IMR-90 (cell line): ENCODE measurements around the gene DKK2.

Experiments
- BHLHE40 ChIP-seq: fragments of 150-350 bp; IDR thresholded peaks from 2 replicates; pipeline ENCODE4 v1.6.1; 2016; ENCODE audit warnings: mild to moderate bottlenecking, low read depth, low read length
- CEBPB ChIP-seq: IDR thresholded peaks from 2 replicates; pipeline ENCODE4 v1.6.1; 2012; ENCODE audit warnings: low read depth, low read length, improper control_type of control experiment
- CHD1 ChIP-seq: IDR thresholded peaks from 2 replicates; pipeline ENCODE4 v1.6.1; 2012; ENCODE audit warnings: low read depth, low read length, improper control_type of control experiment
- FOS ChIP-seq: fragments of 150-350 bp; IDR thresholded peaks from 2 replicates; pipeline ENCODE4 v1.6.1; 2016; ENCODE audit warnings: low read depth, low read length
- MAFK ChIP-seq: IDR thresholded peaks from 2 replicates; pipeline ENCODE4 v1.6.1; 2012; ENCODE audit warnings: low read depth, low read length, improper control_type of control experiment
- MAZ ChIP-seq: IDR thresholded peaks from 2 replicates; pipeline ENCODE4 v1.6.1; 2012; ENCODE audit warnings: low read depth, mild to moderate bottlenecking, low read length, improper control_type of control experiment, moderate library complexity, borderline replicate concordance
- MXI1 ChIP-seq: IDR thresholded peaks from 2 replicates; pipeline ENCODE4 v1.6.1; 2012; ENCODE audit warnings: low read depth, mild to moderate bottlenecking, low read length, moderate library complexity, borderline replicate concordance
- POLR2A ChIP-seq: IDR thresholded peaks from 2 replicates; pipeline ENCODE4 v1.6.1; 2012; ENCODE audit warnings: mild to moderate bottlenecking, low read depth, low read length
- RCOR1 ChIP-seq: IDR thresholded peaks from 2 replicates; pipeline ENCODE4 v1.6.1; 2012; ENCODE audit warnings: mild to moderate bottlenecking, low read length, improper control_type of control experiment; ENCODE audit not compliant: insufficient replicate concordance
- RFX5 ChIP-seq: IDR thresholded peaks from 2 replicates; pipeline ENCODE4 v1.8.0; 2012; ENCODE audit warnings: low read depth, mild to moderate bottlenecking, low read length, moderate library complexity
- SMC3 ChIP-seq: fragments of 150-350 bp; IDR thresholded peaks from 2 replicates; pipeline ENCODE4 v1.6.1; 2016; ENCODE audit warnings: low read depth, mild to moderate bottlenecking, antibody characterized with exemption, low read length, moderate library complexity
- TF ChIP-seq, protein P1 (sequence below): conservative IDR thresholded peaks from 2 replicates; pipeline ENCODE4 v1.5.1; 2012; ENCODE audit warnings: mild to moderate bottlenecking, low read depth, low read length, improper control_type of control experiment
- TF ChIP-seq, protein P2 (sequence below): fragments of 150-350 bp; IDR thresholded peaks from 2 replicates; pipeline ENCODE4 v1.6.1; 2016; ENCODE audit warnings: low read depth, mild to moderate bottlenecking, low read length, moderate library complexity, borderline replicate concordance
- TF ChIP-seq, protein P3 (sequence below): fragments of 150-350 bp; IDR thresholded peaks from 2 replicates; pipeline ENCODE4 v1.6.1; 2017; ENCODE audit warnings: mild to moderate bottlenecking, antibody characterized with exemption, low read length, low read depth

DNA sequence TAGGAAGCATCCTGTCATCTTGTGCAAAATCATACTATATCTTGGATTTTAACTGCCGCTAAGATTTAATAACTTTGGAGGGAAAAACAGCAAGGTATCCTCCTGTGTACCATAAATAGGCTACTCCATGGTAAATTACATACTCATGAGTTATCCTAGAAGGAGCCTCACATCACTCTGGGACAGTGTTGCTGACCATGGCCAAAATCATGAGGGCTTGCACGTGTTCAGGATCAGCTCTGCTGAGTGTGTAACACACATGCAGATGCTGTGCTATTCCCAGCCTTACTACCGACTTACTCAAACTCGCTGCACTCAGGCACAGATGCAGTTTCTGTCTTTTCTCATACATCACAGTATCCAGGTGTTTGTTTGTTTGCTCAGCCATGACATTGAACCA lies 56.6 kb downstream of the DKK2 start:
- TF ChIP-seq CEBPB, result no peak
- TF ChIP-seq, protein P1, sequence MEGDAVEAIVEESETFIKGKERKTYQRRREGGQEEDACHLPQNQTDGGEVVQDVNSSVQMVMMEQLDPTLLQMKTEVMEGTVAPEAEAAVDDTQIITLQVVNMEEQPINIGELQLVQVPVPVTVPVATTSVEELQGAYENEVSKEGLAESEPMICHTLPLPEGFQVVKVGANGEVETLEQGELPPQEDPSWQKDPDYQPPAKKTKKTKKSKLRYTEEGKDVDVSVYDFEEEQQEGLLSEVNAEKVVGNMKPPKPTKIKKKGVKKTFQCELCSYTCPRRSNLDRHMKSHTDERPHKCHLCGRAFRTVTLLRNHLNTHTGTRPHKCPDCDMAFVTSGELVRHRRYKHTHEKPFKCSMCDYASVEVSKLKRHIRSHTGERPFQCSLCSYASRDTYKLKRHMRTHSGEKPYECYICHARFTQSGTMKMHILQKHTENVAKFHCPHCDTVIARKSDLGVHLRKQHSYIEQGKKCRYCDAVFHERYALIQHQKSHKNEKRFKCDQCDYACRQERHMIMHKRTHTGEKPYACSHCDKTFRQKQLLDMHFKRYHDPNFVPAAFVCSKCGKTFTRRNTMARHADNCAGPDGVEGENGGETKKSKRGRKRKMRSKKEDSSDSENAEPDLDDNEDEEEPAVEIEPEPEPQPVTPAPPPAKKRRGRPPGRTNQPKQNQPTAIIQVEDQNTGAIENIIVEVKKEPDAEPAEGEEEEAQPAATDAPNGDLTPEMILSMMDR, result no peak
- no peak for TF ChIP-seq POLR2A
- no peak for TF ChIP-seq MAZ
- TF ChIP-seq RFX5, result no peak
- TF ChIP-seq BHLHE40, result no peak
- no peak for TF ChIP-seq FOS
- TF ChIP-seq RCOR1, result no peak
- no peak for TF ChIP-seq MAFK
- TF ChIP-seq, protein P2, sequence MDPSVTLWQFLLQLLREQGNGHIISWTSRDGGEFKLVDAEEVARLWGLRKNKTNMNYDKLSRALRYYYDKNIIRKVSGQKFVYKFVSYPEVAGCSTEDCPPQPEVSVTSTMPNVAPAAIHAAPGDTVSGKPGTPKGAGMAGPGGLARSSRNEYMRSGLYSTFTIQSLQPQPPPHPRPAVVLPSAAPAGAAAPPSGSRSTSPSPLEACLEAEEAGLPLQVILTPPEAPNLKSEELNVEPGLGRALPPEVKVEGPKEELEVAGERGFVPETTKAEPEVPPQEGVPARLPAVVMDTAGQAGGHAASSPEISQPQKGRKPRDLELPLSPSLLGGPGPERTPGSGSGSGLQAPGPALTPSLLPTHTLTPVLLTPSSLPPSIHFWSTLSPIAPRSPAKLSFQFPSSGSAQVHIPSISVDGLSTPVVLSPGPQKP, result no peak
- TF ChIP-seq SMC3, result no peak
- no peak for TF ChIP-seq MXI1
- TF ChIP-seq, protein P3, sequence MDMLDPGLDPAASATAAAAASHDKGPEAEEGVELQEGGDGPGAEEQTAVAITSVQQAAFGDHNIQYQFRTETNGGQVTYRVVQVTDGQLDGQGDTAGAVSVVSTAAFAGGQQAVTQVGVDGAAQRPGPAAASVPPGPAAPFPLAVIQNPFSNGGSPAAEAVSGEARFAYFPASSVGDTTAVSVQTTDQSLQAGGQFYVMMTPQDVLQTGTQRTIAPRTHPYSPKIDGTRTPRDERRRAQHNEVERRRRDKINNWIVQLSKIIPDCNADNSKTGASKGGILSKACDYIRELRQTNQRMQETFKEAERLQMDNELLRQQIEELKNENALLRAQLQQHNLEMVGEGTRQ, result no peak
- TF ChIP-seq CHD1, result no peak
